Femur (tissue), 1 donor: Measurements from ENCODE around the gene CRB1.
"Not testable (repeated sequence)": the region's sequence is repeated elsewhere in the genome, so short reads cannot be mapped to it uniquely, and the experiment has no call there.

Experiments used
- DNase-seq: peaks from one replicate; pipeline ENCODE4 v3.0.0-alpha.2; 2017

The CRB1 gene

DNA sequence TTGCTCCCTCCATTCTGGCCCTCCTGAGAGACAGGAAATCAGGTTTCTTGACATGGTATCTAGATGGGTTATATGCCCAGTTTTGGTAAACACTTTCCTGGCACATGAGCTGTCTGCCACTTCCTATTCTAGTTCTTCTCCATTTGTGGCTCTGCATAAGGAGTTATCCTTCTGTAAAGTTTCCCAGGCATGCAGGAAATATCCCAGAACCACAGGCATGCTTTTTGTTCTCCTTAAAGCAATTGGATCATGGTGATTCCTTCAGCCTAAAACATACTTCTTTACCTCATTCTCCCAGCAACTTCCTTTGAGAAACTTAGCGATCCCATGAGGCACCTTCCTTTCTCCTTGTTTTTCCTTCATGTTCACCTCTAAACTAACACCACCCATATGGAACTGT is 199.8 kb downstream of the CRB1 start:
- DNase-seq: no peak

DNA sequence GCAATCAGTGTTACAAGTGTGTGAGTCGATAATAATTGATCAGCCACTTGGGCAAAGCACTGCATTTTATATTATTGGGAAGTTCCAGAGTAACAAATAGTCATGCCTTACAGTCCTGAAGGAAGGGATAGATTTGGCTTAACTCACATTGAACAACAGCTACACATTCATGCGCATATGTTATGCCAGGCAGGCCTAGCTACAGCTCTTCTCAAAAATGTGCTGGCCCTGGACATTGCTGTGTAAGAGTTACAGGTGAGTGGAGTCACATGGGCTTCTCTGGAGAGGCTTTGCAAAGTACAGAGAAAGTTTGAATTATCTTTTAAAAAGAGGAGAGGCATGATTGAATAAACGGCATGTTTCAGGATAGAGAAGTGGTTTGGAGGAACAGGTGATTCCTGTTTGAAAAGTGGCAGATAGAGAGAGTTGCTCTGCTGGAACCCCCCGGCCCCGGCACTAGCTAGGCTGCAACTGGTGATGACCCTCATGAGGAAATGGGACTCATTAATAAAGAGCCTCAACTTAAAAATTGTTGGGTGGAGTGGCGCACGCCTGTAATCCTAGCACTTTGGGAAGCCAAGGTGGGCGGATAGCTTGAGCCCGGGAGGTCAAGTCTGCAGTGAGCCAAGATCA is 200.6 kb downstream of the CRB1 start:
- no peak for DNase-seq

GRCh38 chr1:197469620-197470210 is 201.7 kb downstream of the CRB1 start:
- DNase-seq: no peak

DNA sequence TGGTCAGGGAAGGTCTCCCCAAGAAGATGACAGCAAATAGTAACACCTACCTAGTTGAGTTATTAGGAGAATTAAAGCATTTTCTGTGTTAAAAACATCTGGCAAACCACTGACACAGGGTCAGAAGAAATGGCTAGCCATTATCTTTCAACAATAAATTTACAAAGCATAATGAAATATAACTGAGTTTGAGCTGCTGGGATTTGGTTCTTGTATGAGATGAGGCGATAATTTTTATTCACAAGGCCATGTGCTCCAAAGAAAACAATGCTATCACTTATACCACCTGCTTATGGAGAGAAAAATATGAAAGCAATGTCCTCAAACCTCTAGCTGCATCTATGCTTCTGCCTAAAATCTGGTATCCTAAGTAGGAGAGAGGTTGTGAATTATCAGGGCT is 202.3 kb downstream of the CRB1 start:
- no peak for DNase-seq

GRCh38 chr1:197471248-197471985 is 203.4 kb downstream of the CRB1 start:
- DNase-seq: peak; percentile 52

- DNase-seq: no peak
Measured at GRCh38 chr1:197472141-197472540, 204.1 kb downstream of the CRB1 start.

- DNase-seq: no peak
Measured at GRCh38 chr1:197480446-197480845, 212.4 kb downstream of the CRB1 start.

DNA sequence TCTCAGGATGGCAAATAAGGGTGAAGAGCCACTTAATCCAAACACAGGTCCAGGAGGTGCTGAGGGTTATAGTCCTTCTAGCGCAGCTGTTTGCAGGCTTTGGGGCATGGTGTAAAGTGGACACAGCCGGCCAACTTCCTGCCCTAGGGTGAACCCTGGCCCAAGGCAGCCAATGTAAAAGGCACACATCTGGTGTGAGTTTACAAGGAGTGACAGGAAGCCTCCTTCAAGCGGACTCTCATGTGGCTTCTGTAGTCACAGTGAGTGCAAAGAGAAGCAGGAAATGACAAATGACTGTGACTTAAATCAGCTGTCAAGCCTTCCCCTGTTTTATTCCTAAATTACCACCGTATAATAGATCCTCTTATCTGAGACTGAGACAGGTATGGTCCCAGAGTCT is 213.0 kb downstream of the CRB1 start:
- no peak for DNase-seq

DNA sequence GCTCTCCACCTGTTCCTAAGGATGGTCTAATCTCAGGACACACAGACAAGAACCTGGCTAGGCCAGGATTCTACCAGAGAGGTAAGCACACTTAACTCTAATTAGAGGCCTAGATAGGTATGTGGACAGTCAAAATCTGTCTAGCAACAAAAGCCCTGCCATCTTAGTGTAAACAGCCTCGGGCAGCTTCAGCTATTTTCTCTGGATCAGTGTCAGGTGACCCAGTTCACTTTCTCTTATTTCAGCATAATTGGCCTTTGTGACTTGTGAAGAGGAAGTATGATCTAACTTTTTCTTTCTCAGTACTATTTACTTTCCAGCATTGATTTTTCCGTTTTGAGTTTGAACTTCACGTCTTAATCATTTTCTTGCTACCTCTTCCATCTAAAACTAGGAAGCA is 217.7 kb downstream of the CRB1 start:
- no peak for DNase-seq

- DNase-seq: peak; percentile 30
Measured at GRCh38 chr1:197486946-197487345, 218.9 kb downstream of the CRB1 start.

DNA sequence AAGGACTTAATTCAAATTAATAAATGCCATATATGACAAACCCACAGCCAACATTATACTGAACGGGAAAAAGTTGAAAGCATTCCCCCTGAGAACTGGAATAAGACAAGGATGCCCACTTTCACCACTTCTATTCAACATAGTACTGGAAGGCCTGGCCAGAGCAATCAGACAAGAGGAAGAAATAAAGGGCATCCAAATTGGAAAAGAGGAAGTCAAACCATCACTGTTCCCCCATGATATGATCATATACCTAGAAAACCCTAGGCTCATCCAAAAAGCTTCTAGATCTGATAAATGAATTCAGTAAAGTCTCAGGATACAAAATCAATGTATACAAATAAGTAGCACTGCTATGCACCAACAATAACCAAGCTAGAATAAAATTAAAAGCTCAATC is 223.5 kb downstream of the CRB1 start:
- not testable (repeated sequence) for DNase-seq

DNA sequence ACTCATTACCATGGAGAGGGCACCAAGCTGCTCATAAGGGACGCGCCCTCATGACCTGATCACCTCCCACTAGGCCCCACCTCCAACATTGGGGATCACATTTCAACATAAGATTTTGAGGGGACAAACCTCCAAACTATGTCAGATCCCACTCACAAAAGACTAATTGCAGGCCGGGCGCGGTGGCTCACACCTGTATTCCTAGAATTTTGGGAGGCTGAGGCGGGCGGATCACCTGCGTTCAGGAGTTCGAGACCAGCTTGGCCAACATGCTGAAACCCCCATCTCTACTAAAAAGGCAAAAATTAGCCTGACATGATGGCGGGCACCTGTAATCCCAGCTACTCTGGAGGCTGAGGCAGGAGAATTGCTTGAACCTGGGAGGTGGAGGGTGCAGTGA is 228.7 kb downstream of the CRB1 start:
- DNase-seq: no peak

- no peak for DNase-seq
Measured at GRCh38 chr1:197510691-197511378, 242.8 kb downstream of the CRB1 start.

DNA sequence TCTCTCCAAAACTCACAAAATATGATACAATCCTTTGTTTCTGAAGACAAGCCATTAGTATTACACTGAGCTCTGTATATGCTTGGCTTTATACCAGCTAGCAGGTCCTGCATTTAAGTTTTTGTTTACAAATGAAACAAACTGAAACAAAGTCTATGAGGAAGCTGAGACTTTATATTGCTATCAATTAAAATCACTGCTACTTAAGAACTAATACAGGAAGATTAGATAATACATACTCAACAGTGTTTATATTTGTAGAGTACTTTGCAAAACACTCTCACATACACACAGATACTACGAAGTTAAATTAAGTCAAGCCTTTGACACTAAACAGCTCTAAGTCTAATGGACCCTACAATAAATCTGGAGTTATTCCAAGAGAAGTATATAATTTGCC is 247.4 kb downstream of the CRB1 start:
- no peak for DNase-seq

- no peak for DNase-seq
Measured at GRCh38 chr1:197519741-197520334, 251.8 kb downstream of the CRB1 start.

DNA sequence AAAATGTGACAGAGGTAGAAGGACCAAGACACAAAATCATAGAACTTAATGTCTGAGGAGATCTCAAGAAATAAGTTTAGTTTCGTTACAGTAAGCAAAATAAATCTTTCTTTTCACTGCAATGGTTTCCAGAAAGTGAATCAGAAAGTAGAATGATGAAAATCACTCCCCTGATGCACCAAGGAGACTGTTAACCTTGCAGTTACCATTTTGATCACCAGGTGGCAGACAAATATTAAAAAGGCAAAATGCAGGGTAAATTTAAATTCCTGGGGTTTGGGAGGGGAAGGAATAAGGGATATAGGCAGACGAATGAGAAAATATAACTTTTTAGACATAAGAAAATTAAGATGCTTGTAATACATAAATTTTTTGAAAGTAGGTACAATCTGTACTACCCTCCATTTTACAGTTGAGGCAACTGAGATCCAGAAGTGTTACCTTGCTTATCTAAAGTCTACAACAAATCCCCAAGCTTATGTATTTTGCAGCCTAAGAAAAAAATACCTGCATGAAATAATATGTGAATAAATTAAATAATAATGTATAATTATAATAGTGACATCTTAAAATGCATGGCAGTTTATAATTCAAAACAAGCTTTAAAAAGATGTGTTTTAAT is 253.2 kb downstream of the CRB1 start:
- DNase-seq: no peak

DNA sequence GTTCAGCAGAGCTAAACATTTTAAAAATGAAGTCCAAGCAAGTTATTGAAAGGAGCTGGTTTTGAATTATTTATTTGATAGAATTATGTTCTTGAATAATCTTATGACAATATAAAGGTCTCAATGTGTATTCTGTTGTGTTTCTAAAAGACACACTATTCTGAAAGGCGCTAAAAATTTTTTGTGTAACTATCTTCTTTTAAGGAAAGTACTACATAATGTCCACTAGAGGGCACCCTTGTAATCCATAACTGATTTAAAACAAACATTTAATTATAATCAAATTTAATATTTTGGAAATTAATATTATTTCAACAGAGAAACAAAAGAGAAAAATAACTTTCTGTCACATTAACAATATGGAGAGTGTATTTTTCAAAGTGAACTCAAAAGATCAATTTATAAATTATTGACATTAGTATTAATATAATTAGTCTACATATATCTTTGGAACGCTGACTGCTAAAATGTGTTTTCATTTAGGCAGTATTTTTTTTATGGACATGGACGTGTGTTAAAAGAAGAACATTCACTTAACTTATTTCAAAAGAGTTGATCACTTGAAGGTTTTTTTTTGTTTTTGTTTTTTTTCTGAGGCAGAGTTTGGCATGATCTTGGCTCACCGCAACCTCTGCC is 258.8 kb downstream of the CRB1 start:
- DNase-seq: no peak
